MG63 (cell line): ENCODE measurements around the gene RNLS. TPM values are rescaled to one million over a fixed set of nuclear protein-coding genes. Genes with fewer than 3 reads are reported as not detected.

ENCODE experiments used
- total RNA-seq: library from RNA; depleted of rRNA; stranded (reverse); fragments of >200 nt; shearing (Covaris generic); gene quantifications from 2 replicates; pipeline ENCODE4 v1.2.3, GENCODE V29; 2014; ENCODE audit warnings: low replicate concordance; rRNA removed

RNLS gene
- total RNA-seq, 1 experiment from 2014 or later, result 14.8 TPM

Other genes starting within 250 kb of the RNLS start
- not detected in 2 replicates for gene LIPJ, start 3.4 kb upstream of the RNLS start, total RNA-seq
- gene LIPF, start 81.1 kb upstream of the RNLS start, total RNA-seq, result not detected in 2 replicates
- not detected in 2 replicates for gene LIPK, start 122.9 kb upstream of the RNLS start, total RNA-seq
- gene LIPN, start 176.7 kb upstream of the RNLS start, total RNA-seq, result 0.10 TPM in 1 of 2 replicates, not detected in the other
- gene LIPM, start 219.4 kb upstream of the RNLS start, total RNA-seq, result not detected in 2 replicates